ENCODE data around the gene TNFRSF6B.

The TNFRSF6B gene

GRCh38 chr20:63739130-63740069, 42.9 kb downstream of the TNFRSF6B start, which contains the start of gene SLC2A4RG:
Gene SLC2A4RG (plus strand): TSS chr20:63739776. CDS start chr20:63739913, 137 bp downstream.
- DNase-seq: peak; percentile 81

- no peak for DNase-seq
Measured at GRCh38 chr20:63740070-63740626, 43.7 kb downstream of the TNFRSF6B start.

- peak; percentile 90 for DNase-seq
Measured at GRCh38 chr20:63740627-63741353, 44.3 kb downstream of the TNFRSF6B start.

GRCh38 chr20:63741354-63741675, 44.9 kb downstream of the TNFRSF6B start:
- no peak for DNase-seq

- DNase-seq: no peak
Measured at GRCh38 chr20:63741676-63742380, 45.4 kb downstream of the TNFRSF6B start.

GRCh38 chr20:63742381-63743024, 46.1 kb downstream of the TNFRSF6B start:
- no peak for DNase-seq

- no peak for DNase-seq
Measured at GRCh38 chr20:63743210-63743970, 46.9 kb downstream of the TNFRSF6B start.

- no peak for DNase-seq
Measured at GRCh38 chr20:63744158-63744557, 47.7 kb downstream of the TNFRSF6B start.

- no peak for DNase-seq
Measured at GRCh38 chr20:63744574-63745423, 48.3 kb downstream of the TNFRSF6B start.

- DNase-seq: no peak
Measured at GRCh38 chr20:63745424-63745805, 49.0 kb downstream of the TNFRSF6B start.

GRCh38 chr20:63745961-63746731, 49.7 kb downstream of the TNFRSF6B start:
- DNase-seq: no peak

GRCh38 chr20:63746751-63747315, 50.4 kb downstream of the TNFRSF6B start:
- DNase-seq: no peak

- DNase-seq: no peak
Measured at GRCh38 chr20:63747622-63748069, 51.2 kb downstream of the TNFRSF6B start.
